GM23338 (cell line): ENCODE data around the gene ZNF831. TPM values are rescaled to one million over a fixed set of nuclear protein-coding genes. Genes with fewer than 3 reads are reported as not detected.

Source experiments
- ATAC-seq: fragments of 200-7000 bp; cut with Tn5 transposase; 3 replicates; pipeline ENCODE4 v1.9.1; 2020
- DNase-seq: peaks from one replicate; pipeline ENCODE4 v3.0.0-alpha.2; 2015; ENCODE audit warnings: low spot score
- H2AFZ ChIP-seq: fragments of 200-600 bp; sonication (generic); 2 replicates; pipeline ENCODE4 v1.8.0; 2016; ENCODE audit warnings: antibody characterized with exemption, mild to moderate bottlenecking, moderate library complexity
- H3F3A ChIP-seq: fragments of 200-600 bp; sonication (generic); replicated peaks from 2 replicates; pipeline ENCODE4 v1.8.0; 2017; ENCODE audit warnings: antibody characterized with exemption, mixed run types, low read depth
- H3K27ac ChIP-seq: fragments of 200-600 bp; sonication (generic); 2 replicates; pipeline ENCODE4 v1.6.1; 2016; ENCODE audit warnings: low read depth
- H3K27me3 ChIP-seq: fragments of 200-600 bp; sonication (generic); 2 replicates; pipeline ENCODE4 v1.8.0; 2016; ENCODE audit warnings: mild to moderate bottlenecking, mixed run types, moderate library complexity; ENCODE audit not compliant: insufficient read depth
- H3K36me3 ChIP-seq: fragments of 200-600 bp; sonication (generic); 2 replicates; pipeline ENCODE4 v1.8.0; 2016; ENCODE audit warnings: mild to moderate bottlenecking; ENCODE audit not compliant: insufficient read depth
- H3K4me1 ChIP-seq: fragments of 200-600 bp; sonication (generic); 2 replicates; pipeline ENCODE4 v1.8.0; 2016; ENCODE audit warnings: mild to moderate bottlenecking, moderate library complexity; ENCODE audit not compliant: insufficient read depth
- H3K4me2 ChIP-seq: fragments of 200-600 bp; sonication (generic); 2 replicates; pipeline ENCODE4 v1.7.1; 2017; ENCODE audit warnings: mixed run types
- H3K4me3 ChIP-seq: fragments of 200-600 bp; sonication (generic); 2 replicates; pipeline ENCODE4 v1.6.1; 2016; ENCODE audit warnings: mixed run types
- H3K79me2 ChIP-seq: fragments of 200-600 bp; sonication (generic); replicated peaks from 2 replicates; pipeline ENCODE4 v1.8.0; 2017; ENCODE audit warnings: mild to moderate bottlenecking; ENCODE audit not compliant: insufficient read depth
- H3K9me2 ChIP-seq: fragments of 200-600 bp; sonication (generic); 2 replicates; pipeline ENCODE4 v1.8.0; 2017; ENCODE audit not compliant: insufficient read depth
- H4K20me1 ChIP-seq: fragments of 200-600 bp; sonication (generic); replicated peaks from 2 replicates; pipeline ENCODE4 v1.8.0; 2017; ENCODE audit warnings: mild to moderate bottlenecking; ENCODE audit not compliant: insufficient read depth
- H3K27ac Mint-ChIP-seq: 2 replicates; pipeline ENCODE4 v1.8.0; 2020; ENCODE audit warnings: inconsistent platforms, mild to moderate bottlenecking, moderate library complexity, mixed read lengths
- H3K27me3 Mint-ChIP-seq: 3 replicates; pipeline ENCODE4 v1.8.0; 2022; ENCODE audit warnings: low read depth, mild to moderate bottlenecking, moderate library complexity, mixed read lengths, inconsistent platforms; ENCODE audit not compliant: insufficient read depth, poor library complexity
- H3K36me3 Mint-ChIP-seq: 3 replicates; pipeline ENCODE4 v1.8.0; 2021; ENCODE audit warnings: low read depth, mild to moderate bottlenecking, inconsistent platforms, moderate library complexity, mixed read lengths
- H3K4me1 Mint-ChIP-seq: 3 replicates; pipeline ENCODE4 v1.8.0; 2020; ENCODE audit warnings: mild to moderate bottlenecking, inconsistent platforms, mixed read lengths
- H3K4me3 Mint-ChIP-seq: 3 replicates; pipeline ENCODE4 v1.8.0; 2021; ENCODE audit warnings: moderate library complexity, mild to moderate bottlenecking, inconsistent platforms, mixed read lengths
- H3K9me3 Mint-ChIP-seq: 3 replicates; pipeline ENCODE4 v1.8.0; 2020; ENCODE audit warnings: moderate library complexity, mild to moderate bottlenecking, inconsistent platforms, mixed read lengths
- CREB1 ChIP-seq: fragments of 250-450 bp; sonication (Bioruptor Pico); IDR thresholded peaks from 2 replicates; pipeline ENCODE4 v1.5.0; 2020; ENCODE audit warnings: low read depth, mild to moderate bottlenecking, moderate library complexity
- CTCF ChIP-seq, 2 experiments: fragments of 200-600 bp in 1 of 2; sonication (generic) in 1 of 2; conservative IDR thresholded peaks; 2 replicates each; pipeline versions ENCODE4 v1.5.1 to v1.6.1; 2016 to 2017; ENCODE audit warnings: antibody characterized with exemption in 2 of 2, low read depth in 2 of 2, mild to moderate bottlenecking in 2 of 2, moderate library complexity in 1 of 2
- EZH2 ChIP-seq: fragments of 200-600 bp; sonication (generic); IDR thresholded peaks from one replicate; pipeline ENCODE4 v1.8.0; 2017; ENCODE audit warnings: antibody characterized with exemption, mild to moderate bottlenecking, low read depth; ENCODE audit not compliant: unreplicated experiment
- EZH2phosphoT487 ChIP-seq: fragments of 200-600 bp; sonication (generic); IDR thresholded peaks from one replicate; pipeline ENCODE4 v1.8.1; 2018; ENCODE audit warnings: antibody characterized with exemption; ENCODE audit not compliant: unreplicated experiment
- JUNB ChIP-seq: IDR thresholded peaks from one replicate; pipeline ENCODE4 v1.6.1; 2016; ENCODE audit warnings: antibody characterized with exemption; ENCODE audit not compliant: unreplicated experiment
- NANOG ChIP-seq: IDR thresholded peaks from 2 replicates; pipeline ENCODE4 v1.6.1; 2016; ENCODE audit warnings: antibody characterized with exemption, borderline replicate concordance
- POLR2AphosphoS5 ChIP-seq: IDR thresholded peaks from 2 replicates; pipeline ENCODE4 v1.6.1; 2016; ENCODE audit warnings: antibody characterized with exemption, low read depth
- REST ChIP-seq: IDR thresholded peaks from one replicate; pipeline ENCODE4 v1.6.1; 2018; ENCODE audit warnings: antibody characterized with exemption; ENCODE audit not compliant: unreplicated experiment
- STAT1 ChIP-seq: IDR thresholded peaks from one replicate; pipeline ENCODE4 v1.6.1; 2016; ENCODE audit warnings: antibody characterized with exemption; ENCODE audit not compliant: unreplicated experiment
- ZNF114 ChIP-seq: fragments of 250-450 bp; sonication (Bioruptor Pico); IDR thresholded peaks from 2 replicates; pipeline ENCODE4 v1.5.0; 2020; ENCODE audit warnings: mild to moderate bottlenecking, moderate library complexity
- ZNF331 ChIP-seq: fragments of 250-450 bp; sonication (Bioruptor Pico); IDR thresholded peaks from 2 replicates; pipeline ENCODE4 v1.5.0; 2020; ENCODE audit warnings: low read depth, mild to moderate bottlenecking, moderate library complexity
- ZNF462 ChIP-seq: fragments of 250-450 bp; sonication (Bioruptor Pico); IDR thresholded peaks from 2 replicates; pipeline ENCODE4 v1.5.0; 2020; ENCODE audit warnings: mild to moderate bottlenecking, moderate library complexity
- polyA plus RNA-seq: library from polyadenylated mRNA; unstranded; fragments of >200 nt; fragmentation: Nextera tagmentation; extraction: Ambion mirVana; gene quantifications from 2 replicates; pipeline ENCODE4 v1.2.1, GENCODE V29; 2016
- total RNA-seq: library from RNA; depleted of rRNA; stranded (reverse); fragments of >200 nt; shearing (Covaris generic); gene quantifications from 2 replicates; pipeline ENCODE4 v1.2.3, GENCODE V29; 2014
- TF ChIP-seq, protein P1 (sequence below): IDR thresholded peaks from 2 replicates; pipeline ENCODE4 v1.6.1; 2016; ENCODE audit warnings: antibody characterized with exemption

The ZNF831 gene
- total and polyA plus RNA-seq, 2 experiments from 2014 or later, result not detected

GRCh38 chr20:59204165-59204894 is 40.7 kb downstream of the ZNF831 start:
- TF ChIP-seq, protein P1, sequence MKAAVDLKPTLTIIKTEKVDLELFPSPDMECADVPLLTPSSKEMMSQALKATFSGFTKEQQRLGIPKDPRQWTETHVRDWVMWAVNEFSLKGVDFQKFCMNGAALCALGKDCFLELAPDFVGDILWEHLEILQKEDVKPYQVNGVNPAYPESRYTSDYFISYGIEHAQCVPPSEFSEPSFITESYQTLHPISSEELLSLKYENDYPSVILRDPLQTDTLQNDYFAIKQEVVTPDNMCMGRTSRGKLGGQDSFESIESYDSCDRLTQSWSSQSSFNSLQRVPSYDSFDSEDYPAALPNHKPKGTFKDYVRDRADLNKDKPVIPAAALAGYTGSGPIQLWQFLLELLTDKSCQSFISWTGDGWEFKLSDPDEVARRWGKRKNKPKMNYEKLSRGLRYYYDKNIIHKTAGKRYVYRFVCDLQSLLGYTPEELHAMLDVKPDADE, result no peak
- no peak for TF ChIP-seq ZNF462
- no peak for TF ChIP-seq JUNB
- no peak for TF ChIP-seq STAT1
- no peak for TF ChIP-seq REST
- TF ChIP-seq POLR2AphosphoS5, result no peak
- no peak for TF ChIP-seq ZNF331 (CRISPR knock-in tag)
- TF ChIP-seq EZH2phosphoT487, result no peak
- no peak for TF ChIP-seq NANOG
- TF ChIP-seq CTCF (conservative IDR thresholded peaks at IDR 0.05; ENCODE audit: low read depth in 2 of 2), result no peak
- no peak for TF ChIP-seq CREB1 (CRISPR knock-in tag)
- TF ChIP-seq EZH2, result no peak
- no peak for TF ChIP-seq ZNF114 (CRISPR knock-in tag)
- peaks cover 36% of the 10 kb centered on the region for H3K4me1 Mint-ChIP-seq
- H3K27me3 Mint-ChIP-seq, result peaks cover 17% of the 10 kb centered on the region
- no peak overlapping the region for H3K4me3 ChIP-seq
- no peaks in the 10 kb centered on the region for H3K79me2 ChIP-seq
- no peaks in the 10 kb centered on the region for H3K27me3 ChIP-seq
- peaks cover 5% of the 10 kb centered on the region; the same call in 1 of the 2 replicates for H3K9me2 ChIP-seq
- H3K4me3 Mint-ChIP-seq, result no peak overlapping the region
- H3K4me2 ChIP-seq, result no peak overlapping the region
- no peak overlapping the region for H3K27ac ChIP-seq
- H3K9me3 Mint-ChIP-seq, result no peaks in the 10 kb centered on the region; the same call in 2 of the 3 replicates
- no peak for ATAC-seq
- H4K20me1 ChIP-seq, result no peaks in the 10 kb centered on the region
- DNase-seq, result no peak
- no peak overlapping the region for H3K27ac Mint-ChIP-seq
- peaks cover 24% of the 10 kb centered on the region for H3K4me1 ChIP-seq
- H3K36me3 ChIP-seq, result no peaks in the 10 kb centered on the region
- H2AFZ ChIP-seq, result peak overlapping the region; percentile 76
- no peaks in the 10 kb centered on the region for H3K36me3 Mint-ChIP-seq
- H3F3A ChIP-seq, result no peaks in the 10 kb centered on the region
